ENCODE results near the gene SUPT3H.

- no peak for TF ChIP-seq POLR2AphosphoS5 (IDR thresholded peaks at IDR 0.05)
- no peak for TF ChIP-seq CTCF (IDR thresholded peaks at IDR 0.05)
- no peak for TF ChIP-seq POLR2A (IDR thresholded peaks at IDR 0.05)
Measured at GRCh38 chr6:44933108-44933507, 444.6 kb downstream of the SUPT3H start.

Measured in breast epithelium (tissue), 3 donors.